ENCODE measurements around the gene ZNF280D.
A peak's percentile ranks its signal among the peaks of the same experiment; 100 is the strongest.
"Not testable (repeated sequence)": the region's sequence is repeated elsewhere in the genome, so short reads cannot be mapped to it uniquely, and the experiment has no call there.

Gene ZNF280D

GRCh38 chr15:56715220-56715619 lies 18.1 kb downstream of the ZNF280D start:
- no peak for FAIRE-seq

GRCh38 chr15:56709502-56709901 lies 23.8 kb downstream of the ZNF280D start:
- not testable (repeated sequence) for FAIRE-seq

GRCh38 chr15:56699743-56700142 lies 33.6 kb downstream of the ZNF280D start:
- FAIRE-seq: no peak

GRCh38 chr15:56698270-56698669 lies 35.0 kb downstream of the ZNF280D start:
- no peak for FAIRE-seq

GRCh38 chr15:56693761-56694160 lies 39.5 kb downstream of the ZNF280D start:
- FAIRE-seq: no peak

GRCh38 chr15:56690733-56691132 lies 42.6 kb downstream of the ZNF280D start:
- FAIRE-seq: no peak

GRCh38 chr15:56683908-56684307 lies 49.4 kb downstream of the ZNF280D start:
- no peak for FAIRE-seq

- FAIRE-seq: no peak
Measured at GRCh38 chr15:56681113-56681512, 52.2 kb downstream of the ZNF280D start.

- FAIRE-seq: no peak
Measured at GRCh38 chr15:56679225-56679624, 54.1 kb downstream of the ZNF280D start.

- no peak for FAIRE-seq
Measured at GRCh38 chr15:56678571-56678970, 54.7 kb downstream of the ZNF280D start.

GRCh38 chr15:56677271-56677670 lies 56.0 kb downstream of the ZNF280D start:
- no peak for FAIRE-seq

- FAIRE-seq: no peak
Measured at GRCh38 chr15:56675930-56676329, 57.4 kb downstream of the ZNF280D start.

GRCh38 chr15:56674857-56675256 lies 58.5 kb downstream of the ZNF280D start:
- FAIRE-seq: no peak

GRCh38 chr15:56672721-56673120 lies 60.6 kb downstream of the ZNF280D start:
- no peak for FAIRE-seq

- FAIRE-seq: no peak
Measured at GRCh38 chr15:56667517-56667916, 65.8 kb downstream of the ZNF280D start.

GRCh38 chr15:56660943-56661342 lies 72.4 kb downstream of the ZNF280D start:
- no peak for FAIRE-seq

- FAIRE-seq: no peak
Measured at GRCh38 chr15:56659197-56659596, 74.1 kb downstream of the ZNF280D start.

- no peak for FAIRE-seq
Measured at GRCh38 chr15:56654624-56655023, 78.7 kb downstream of the ZNF280D start.

GRCh38 chr15:56654216-56654615 lies 79.1 kb downstream of the ZNF280D start:
- no peak for FAIRE-seq

GRCh38 chr15:56653787-56654186 lies 79.5 kb downstream of the ZNF280D start:
- peak; percentile 35 for FAIRE-seq

- no peak for FAIRE-seq
Measured at GRCh38 chr15:56653107-56653506, 80.2 kb downstream of the ZNF280D start.

GRCh38 chr15:56648311-56648710 lies 85.0 kb downstream of the ZNF280D start:
- no peak for FAIRE-seq

- FAIRE-seq: peak; percentile 64
Measured at GRCh38 chr15:56640549-56640948, 92.8 kb downstream of the ZNF280D start.

GRCh38 chr15:56640127-56640526 lies 93.2 kb downstream of the ZNF280D start:
- FAIRE-seq: no peak

- no peak for FAIRE-seq
Measured at GRCh38 chr15:56639631-56640030, 93.7 kb downstream of the ZNF280D start.

- FAIRE-seq: no peak
Measured at GRCh38 chr15:56631765-56632164, 101.5 kb downstream of the ZNF280D start.

Measured in A204.1 (cell line).